Kidney glomerular epithelial cell (primary cell): ENCODE data around the gene ZBTB42.

ENCODE experiments used
- DNase-seq: peaks from one replicate; lab custom pipeline; 2025; lab: John Stamatoyannopoulos, UW

ZBTB42 gene

GRCh38 chr14:104843442-104844305, 42.8 kb downstream of the ZBTB42 start:
- DNase-seq: no peak

- no peak for DNase-seq
Observed at GRCh38 chr14:104844306-104845032, 43.6 kb downstream of the ZBTB42 start.

GRCh38 chr14:104845033-104845666, 44.2 kb downstream of the ZBTB42 start:
- no peak for DNase-seq

- DNase-seq: no peak
Observed at GRCh38 chr14:104845834-104846441, 45.0 kb downstream of the ZBTB42 start.

GRCh38 chr14:104852280-104852663, 51.4 kb downstream of the ZBTB42 start:
- no peak for DNase-seq
